SK-N-SH (cell line): ENCODE measurements around the gene PCDHGC5. TPM values are rescaled to one million over a fixed set of nuclear protein-coding genes. Genes with fewer than 3 reads are reported as not detected.

Experiments
- CTCF ChIA-PET: fragments of 300-600, 350-600 bp; formaldehyde crosslinking; extraction: SDS; loops from one replicate; lab custom pipeline; 2021; lab: Yijun Ruan, JAX
- POLR2A ChIA-PET: fragments of 350-600 bp; sonication (Branson Sonifier 250); formaldehyde crosslinking; extraction: SDS; loops from one replicate; lab custom pipeline; 2020; ENCODE audit warnings: antibody characterized with exemption, inconsistent platforms; lab: Yijun Ruan, JAX
- DNase-seq: peaks from one replicate; pipeline ENCODE4 v3.0.0; 2012
- H2AFZ ChIP-seq: fragments of 200-600 bp; sonication (generic); 2 replicates; pipeline ENCODE4 v1.8.1; 2016; ENCODE audit warnings: antibody characterized with exemption, mild to moderate bottlenecking, low read depth
- H3F3A ChIP-seq: fragments of 200-600 bp; sonication (generic); replicated peaks from 2 replicates; pipeline ENCODE3; 2016; ENCODE audit warnings: antibody characterized with exemption, mild to moderate bottlenecking; ENCODE audit not compliant: insufficient read depth
- H3K27ac ChIP-seq, 2 experiments: fragments of 200-500 bp in 1 of 2; fragments of 200-600 bp in 1 of 2; sonication (Bioruptor generic) in 1 of 2; sonication (generic), shearing (Covaris generic) in 1 of 2; 2 replicates each; pipeline versions ENCODE4 v1.5.1 to v1.6.1; 2014 to 2016; ENCODE audit warnings: low read depth in 2 of 2, inconsistent platforms in 1 of 2, low read length in 1 of 2, mild to moderate bottlenecking in 1 of 2, mixed read lengths in 1 of 2
- H3K27me3 ChIP-seq: fragments of 200-600 bp; sonication (generic), shearing (Covaris generic); 2 replicates; pipeline ENCODE4 v1.6.1; 2016; ENCODE audit warnings: mixed run types; ENCODE audit not compliant: insufficient read depth
- H3K36me3 ChIP-seq, 2 experiments: fragments of 200-500 bp in 1 of 2; fragments of 200-600 bp in 1 of 2; sonication (Bioruptor generic) in 1 of 2; sonication (generic) in 1 of 2; replicated peaks in 1 of 2; 2 replicates each; pipeline versions ENCODE3 to v1.5.1; 2014 to 2016; ENCODE audit warnings: low read length in 1 of 2, mild to moderate bottlenecking in 1 of 2; ENCODE audit not compliant: insufficient read depth in 2 of 2, control insufficient read depth in 1 of 2
- H3K4me1 ChIP-seq, 2 experiments: fragments of 200-500 bp in 1 of 2; fragments of 200-600 bp in 1 of 2; sonication (Bioruptor generic) in 1 of 2; sonication (generic), shearing (Covaris generic) in 1 of 2; 2 replicates each; pipeline versions ENCODE4 v1.5.1 to v1.6.1; 2014 to 2016; ENCODE audit warnings: low read depth in 1 of 2, low read length in 1 of 2, mixed run types in 1 of 2; ENCODE audit not compliant: insufficient read depth in 2 of 2, control insufficient read depth in 1 of 2
- H3K4me2 ChIP-seq: fragments of 200-600 bp; sonication (generic), shearing (Covaris generic); 2 replicates; pipeline ENCODE4 v1.6.1; 2017; ENCODE audit warnings: mixed run types
- H3K4me3 ChIP-seq, 2 experiments: fragments of 200-500 bp in 1 of 2; fragments of 200-600 bp in 1 of 2; sonication (Bioruptor generic) in 1 of 2; sonication (generic), shearing (Covaris generic) in 1 of 2; 2 replicates each; pipeline versions ENCODE4 v1.5.1 to v1.8.1; 2014 to 2016; ENCODE audit warnings: low read depth in 2 of 2, inconsistent platforms in 1 of 2, low read length in 1 of 2, mild to moderate bottlenecking in 1 of 2, mixed read lengths in 1 of 2, moderate library complexity in 1 of 2
- H3K79me2 ChIP-seq: fragments of 200-600 bp; sonication (generic); 2 replicates; pipeline ENCODE4 v1.8.1; 2017; ENCODE audit warnings: mild to moderate bottlenecking; ENCODE audit not compliant: insufficient read depth
- H3K9ac ChIP-seq: fragments of 200-600 bp; sonication (generic); 2 replicates; pipeline ENCODE4 v1.6.1; 2017; ENCODE audit warnings: mixed run types
- H3K9me2 ChIP-seq: fragments of 200-600 bp; sonication (generic); 2 replicates; pipeline ENCODE4 v1.6.1; 2017; ENCODE audit warnings: mixed run types
- H3K9me3 ChIP-seq: fragments of 200-600 bp; sonication (generic); 2 replicates; pipeline ENCODE4 v1.6.1; 2017; ENCODE audit warnings: mixed run types, mild to moderate bottlenecking, moderate library complexity
- H4K20me1 ChIP-seq: fragments of 200-600 bp; sonication (generic); 2 replicates; pipeline ENCODE4 v1.6.1; 2017; ENCODE audit warnings: mild to moderate bottlenecking, mixed run types; ENCODE audit not compliant: insufficient read depth
- CHD2 ChIP-seq: fragments of 150-350 bp; IDR thresholded peaks from 2 replicates; pipeline ENCODE4 v1.6.1; 2018; ENCODE audit warnings: low read length; ENCODE audit not compliant: partially characterized antibody
- CTCF ChIP-seq: fragments of 200-600 bp; sonication (generic); IDR thresholded peaks from 2 replicates; pipeline ENCODE4 v1.6.1; 2017; ENCODE audit warnings: antibody characterized with exemption, mild to moderate bottlenecking, moderate library complexity
- ELF1 ChIP-seq: IDR thresholded peaks from 2 replicates; pipeline ENCODE4 v1.4.0; 2012
- EZH2phosphoT487 ChIP-seq: fragments of 200-600 bp; sonication (generic); IDR thresholded peaks from 2 replicates; pipeline ENCODE4 v1.6.1; 2017; ENCODE audit warnings: low read depth, mixed run types, mild to moderate bottlenecking, antibody characterized with exemption, moderate library complexity, borderline replicate concordance
- GABPA ChIP-seq: IDR thresholded peaks from 2 replicates; pipeline ENCODE4 v1.4.0; 2012; ENCODE audit warnings: low read depth, mild to moderate bottlenecking
- IRF3 ChIP-seq: fragments of 150-350 bp; IDR thresholded peaks from 2 replicates; pipeline ENCODE4 v1.6.1; 2016; ENCODE audit warnings: mild to moderate bottlenecking, low read depth, low read length
- JUND ChIP-seq: IDR thresholded peaks from 2 replicates; pipeline ENCODE4 v1.4.0; 2012
- MAX ChIP-seq: IDR thresholded peaks from 2 replicates; pipeline ENCODE4 v1.4.0; 2012; ENCODE audit warnings: low read depth
- MXI1 ChIP-seq: IDR thresholded peaks from 2 replicates; pipeline ENCODE4 v1.6.1; 2012; ENCODE audit warnings: mild to moderate bottlenecking, low read depth, low read length, improper control_type of control experiment
- NFIC ChIP-seq: IDR thresholded peaks from 2 replicates; pipeline ENCODE4 v1.4.0; 2012; ENCODE audit warnings: borderline replicate concordance
- POLR2AphosphoS5 ChIP-seq: IDR thresholded peaks from 2 replicates; pipeline ENCODE4 v1.6.1; 2012; ENCODE audit warnings: low read depth, low read length
- RAD21 ChIP-seq: IDR thresholded peaks from 2 replicates; pipeline ENCODE4 v1.6.1; 2012; ENCODE audit warnings: mild to moderate bottlenecking, low read length
- RCOR1 ChIP-seq: fragments of 150-350 bp; IDR thresholded peaks from 2 replicates; pipeline ENCODE4 v1.6.1; 2017; ENCODE audit warnings: antibody characterized with exemption, low read length
- REST ChIP-seq: IDR thresholded peaks from 2 replicates; pipeline ENCODE4 v1.6.1; 2012; ENCODE audit warnings: mild to moderate bottlenecking, low read depth, low read length, moderate library complexity
- RFX5 ChIP-seq: IDR thresholded peaks from 2 replicates; pipeline ENCODE4 v1.6.1; 2012; ENCODE audit warnings: mild to moderate bottlenecking, improper control_type of control experiment, low read length
- SIN3A ChIP-seq: IDR thresholded peaks from 2 replicates; pipeline ENCODE4 v1.6.1; 2012; ENCODE audit warnings: low read depth, mild to moderate bottlenecking, low read length, moderate library complexity, borderline replicate concordance
- SMC3 ChIP-seq: IDR thresholded peaks from 2 replicates; pipeline ENCODE4 v1.6.1; 2012; ENCODE audit warnings: low read depth, low read length, improper control_type of control experiment
- USF1 ChIP-seq: IDR thresholded peaks from 2 replicates; pipeline ENCODE4 v1.4.0; 2012; ENCODE audit warnings: low read depth, borderline replicate concordance
- ZBTB33 ChIP-seq: IDR thresholded peaks from 2 replicates; pipeline ENCODE4 v1.4.0; 2012; ENCODE audit warnings: low read depth, borderline replicate concordance
- WGBS: methylation state at CpG from one replicate; pipeline ENCODE4 v1.1.6; 2017; ENCODE audit warnings: low lambda C conversion rate; 5-methylcytosine and 5-hydroxymethylcytosine counted together
- polyA plus RNA-seq, 3 experiments: library from polyadenylated mRNA; depleted of rRNA; stranded (reverse); fragments of >200 nt; gene quantifications; 2 replicates each; pipeline ENCODE4 v1.2.3, GENCODE V29; 2012

Gene PCDHGC5
- polyA plus RNA-seq, 1 of the 3 experiments (the other 2 are of a cell fraction): 2.0 TPM

GRCh38 chr5:141525653-141526052 is 36.8 kb downstream of the PCDHGC5 start:
- no peaks in the 10 kb centered on the region for H3K9me2 ChIP-seq
- TF ChIP-seq ZBTB33 (no peak), MXI1 (no peak), RFX5 (no peak), CHD2 (no peak), EZH2phosphoT487 (no peak), POLR2AphosphoS5 (no peak), USF1 (no peak), NFIC (no peak), REST (no peak), CTCF (no peak), SMC3 (no peak), RCOR1 (no peak), ELF1 (no peak), MAX (no peak), IRF3 (no peak), GABPA (no peak), JUND (no peak), SIN3A (no peak), RAD21 (no peak)
- peak overlapping the region; percentile 66; the same call in 1 of the 2 replicates for H3K9ac ChIP-seq
- ChIA-PET CTCF (interaction anchor here (0.6 to 13.1 kb wide), 22 partner anchors 12 to 206 kb away, joined by 3 to 191 read pairs (median 10); partner anchors contain the start of genes PCDHGA10, PCDHGA11, PCDHGA2 and PCDHGA4), POLR2A (interaction anchor here (1.0 to 1.5 kb wide), 2 partner anchors 32 to 39 kb away, joined by 3 read pairs; no protein-coding TSS in a partner anchor)
- H3K4me2 ChIP-seq: peak overlapping the region; percentile 85
- peaks cover 55% of the 10 kb centered on the region for H3F3A ChIP-seq
- peak overlapping the region in 1 of 2 experiments; percentile 52; a peak in 3 of 4 replicates for H3K4me3 ChIP-seq
- peaks cover 36 to 69% of the 10 kb centered on the region in 2 experiments for H3K4me1 ChIP-seq
- peak overlapping the region; percentile 16; the same call in 1 of the 2 replicates for H2AFZ ChIP-seq
- H4K20me1 ChIP-seq: no peaks in the 10 kb centered on the region
- peaks cover 14% of the 10 kb centered on the region for H3K79me2 ChIP-seq
- no peaks in the 10 kb centered on the region for H3K27me3 ChIP-seq
- 47% methylated on average over 7 of the region's 7 CpGs for WGBS
- DNase-seq: no peak
- no peaks in the 10 kb centered on the region for H3K9me3 ChIP-seq
- H3K27ac ChIP-seq: peak overlapping the region; percentile 99 to 100
- peaks cover 13 to 21% of the 10 kb centered on the region in 2 experiments for H3K36me3 ChIP-seq
